GM21786 (cell line): ENCODE measurements around the gene PPY.
"Not testable (repeated sequence)": the region's sequence is repeated elsewhere in the genome, so short reads cannot be mapped to it uniquely, and the experiment has no call there.

Experiments
- ATAC-seq: cut with Tn5 transposase; IDR thresholded peaks from one replicate; pipeline ENCODE4 v1.9.1; 2021; ENCODE audit not compliant: unreplicated experiment

The PPY gene

GRCh38 chr17:43932923-43933322 is 9.4 kb downstream of the PPY start:
- no peak for ATAC-seq

GRCh38 chr17:43932357-43932756 is 9.9 kb downstream of the PPY start:
- no peak for ATAC-seq

- ATAC-seq: no peak
Measured at GRCh38 chr17:43931062-43931571, 11.2 kb downstream of the PPY start.

- no peak for ATAC-seq
Measured at GRCh38 chr17:43928609-43929008, 13.7 kb downstream of the PPY start.

GRCh38 chr17:43927929-43928328 is 14.3 kb downstream of the PPY start:
- not testable (repeated sequence) for ATAC-seq

- ATAC-seq: no peak
Measured at GRCh38 chr17:43927060-43927864, 15.0 kb downstream of the PPY start.

GRCh38 chr17:43924558-43924957 is 17.7 kb downstream of the PPY start:
- ATAC-seq: no peak

GRCh38 chr17:43920500-43921095 is 21.7 kb downstream of the PPY start:
- no peak for ATAC-seq

- no peak for ATAC-seq
Measured at GRCh38 chr17:43918026-43918389, 24.3 kb downstream of the PPY start.

GRCh38 chr17:43917348-43918025 is 24.8 kb downstream of the PPY start:
- ATAC-seq: no peak

GRCh38 chr17:43917016-43917347 is 25.3 kb downstream of the PPY start:
- ATAC-seq: no peak

- no peak for ATAC-seq
Measured at GRCh38 chr17:43916385-43916784, 25.9 kb downstream of the PPY start.

GRCh38 chr17:43915559-43915958 is 26.7 kb downstream of the PPY start:
- no peak for ATAC-seq

- no peak for ATAC-seq
Measured at GRCh38 chr17:43914451-43914850, 27.8 kb downstream of the PPY start.

GRCh38 chr17:43913584-43913983 is 28.7 kb downstream of the PPY start:
- no peak for ATAC-seq

GRCh38 chr17:43912635-43913304 is 29.5 kb downstream of the PPY start:
- no peak for ATAC-seq

- ATAC-seq: no peak
Measured at GRCh38 chr17:43911904-43912303, 30.4 kb downstream of the PPY start.

GRCh38 chr17:43909537-43910231 is 32.6 kb downstream of the PPY start:
- no peak for ATAC-seq

- ATAC-seq: no peak
Measured at GRCh38 chr17:43907998-43908721, 34.1 kb downstream of the PPY start.

- ATAC-seq: no peak
Measured at GRCh38 chr17:43907425-43907981, 34.8 kb downstream of the PPY start, which contains the start of gene MPP2. Gene MPP2, minus strand, starts transcription at chr17:43907536. Its CDS starts 3,076 bp downstream, at chr17:43904460.
